Mononuclear cell (primary cell): ENCODE results near the gene IRAG1. TPM values are rescaled to one million over a fixed set of nuclear protein-coding genes. Genes with fewer than 3 reads are reported as not detected.

Experiments used
- H3K27me3 ChIP-seq: 2 replicates; pipeline ENCODE4 v1.6.0; 2011; ENCODE audit warnings: low read length, control low read depth; ENCODE audit not compliant: insufficient read depth
- H3K4me1 ChIP-seq: 2 replicates; pipeline ENCODE4 v1.5.1; 2011; ENCODE audit warnings: mild to moderate bottlenecking, low read length, control low read depth; ENCODE audit not compliant: insufficient read depth
- H3K4me3 ChIP-seq: 2 replicates; pipeline ENCODE4 v1.5.1; 2011; ENCODE audit warnings: mild to moderate bottlenecking, low read length, moderate library complexity
- H3K9me3 ChIP-seq: 2 replicates; pipeline ENCODE4 v1.5.1; 2011; ENCODE audit warnings: low read depth, mild to moderate bottlenecking, control low read depth, low read length
- total RNA-seq: library from RNA; depleted of rRNA; stranded (reverse); fragments of >200 nt; gene quantifications from one replicate; pipeline ENCODE4 v1.2.3, GENCODE V29; 2012

The IRAG1 gene
- total RNA-seq, 1 donor = 0.52 TPM

DNA sequence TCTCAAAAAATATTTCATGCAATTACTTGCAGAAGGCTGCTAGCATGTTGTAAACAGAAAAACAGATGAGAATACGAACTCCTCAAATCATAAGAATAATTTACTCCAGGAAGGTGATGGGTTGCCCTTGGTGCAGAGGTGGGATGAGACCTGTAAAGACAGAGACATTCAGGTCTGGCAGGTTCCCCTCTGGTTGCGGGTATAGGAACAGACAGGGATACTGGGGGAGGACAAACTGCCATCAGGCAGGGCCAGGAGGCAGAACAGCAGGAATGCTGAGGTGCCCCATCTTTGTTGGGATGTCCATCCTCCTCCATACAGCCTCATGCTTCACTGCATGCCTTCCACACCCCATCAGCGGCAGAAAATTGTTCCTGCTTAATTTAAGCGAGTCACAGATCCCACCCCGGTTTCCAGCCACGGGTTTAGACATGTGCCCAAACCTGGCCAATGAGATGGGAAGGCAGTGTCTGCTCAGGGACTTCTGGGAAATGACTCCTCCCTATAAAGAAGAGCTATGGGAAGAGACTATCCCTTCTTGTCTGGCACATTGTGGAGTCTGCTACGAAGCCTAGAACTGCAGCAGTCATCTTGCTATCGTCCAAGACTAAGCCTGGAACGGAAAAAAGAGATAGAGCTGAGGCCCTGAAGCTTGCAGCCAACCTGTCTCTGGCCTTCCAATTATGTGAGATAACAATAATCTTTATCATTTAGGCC is 23.1 kb upstream of the IRAG1 start:
- H3K9me3 ChIP-seq = no peaks in the 10 kb centered on the region
- no peak overlapping the region for H3K4me3 ChIP-seq
- H3K4me1 ChIP-seq = no peaks in the 10 kb centered on the region
- H3K27me3 ChIP-seq = peaks cover 5% of the 10 kb centered on the region

DNA sequence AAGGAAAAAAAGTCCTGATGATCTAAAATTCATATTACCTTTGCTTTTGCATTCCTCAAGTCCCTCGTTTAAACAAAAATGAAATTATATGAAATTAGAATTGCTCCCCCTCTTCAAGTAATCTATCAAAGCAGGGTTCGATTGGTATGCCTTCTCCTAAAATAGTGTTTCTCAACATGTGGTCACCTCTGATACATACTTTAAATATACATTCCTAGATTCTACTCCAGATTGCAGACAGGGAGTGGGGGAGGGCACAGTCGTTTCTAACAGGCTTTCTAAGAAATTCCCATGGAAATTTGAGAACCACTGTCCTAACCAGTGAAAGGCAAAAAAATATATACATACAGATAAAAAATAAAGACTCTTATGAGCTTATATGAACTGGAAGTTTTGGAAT is 22.6 kb upstream of the IRAG1 start:
- no peaks in the 10 kb centered on the region for H3K9me3 ChIP-seq
- peaks cover under 1% of the 10 kb centered on the region for H3K27me3 ChIP-seq
- no peaks in the 10 kb centered on the region for H3K4me1 ChIP-seq
- H3K4me3 ChIP-seq = no peak overlapping the region

DNA sequence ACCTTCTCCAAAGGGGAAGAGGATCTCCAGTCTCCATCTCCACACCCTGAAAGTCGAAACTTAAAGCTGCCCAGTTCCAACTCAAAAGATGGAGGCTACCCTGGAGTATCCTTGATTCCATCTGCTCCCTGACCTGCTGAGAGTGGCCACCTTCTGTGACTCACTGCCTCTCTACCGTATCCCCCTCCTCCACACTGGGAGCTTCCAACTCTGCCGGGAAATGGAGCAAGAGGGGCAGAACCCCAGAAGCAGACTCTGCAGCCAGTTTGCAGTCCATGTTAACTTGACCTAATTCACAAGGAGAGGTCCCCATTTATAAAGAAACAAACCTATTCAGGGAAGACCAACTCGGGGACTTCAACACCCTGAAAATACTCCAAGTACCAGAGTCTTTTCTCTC is 22.0 kb upstream of the IRAG1 start:
- Histone ChIP-seq H3K4me1 (no peaks in the 10 kb centered on the region), H3K27me3 (no peaks in the 10 kb centered on the region), H3K4me3 (no peak overlapping the region), H3K9me3 (no peaks in the 10 kb centered on the region)

DNA sequence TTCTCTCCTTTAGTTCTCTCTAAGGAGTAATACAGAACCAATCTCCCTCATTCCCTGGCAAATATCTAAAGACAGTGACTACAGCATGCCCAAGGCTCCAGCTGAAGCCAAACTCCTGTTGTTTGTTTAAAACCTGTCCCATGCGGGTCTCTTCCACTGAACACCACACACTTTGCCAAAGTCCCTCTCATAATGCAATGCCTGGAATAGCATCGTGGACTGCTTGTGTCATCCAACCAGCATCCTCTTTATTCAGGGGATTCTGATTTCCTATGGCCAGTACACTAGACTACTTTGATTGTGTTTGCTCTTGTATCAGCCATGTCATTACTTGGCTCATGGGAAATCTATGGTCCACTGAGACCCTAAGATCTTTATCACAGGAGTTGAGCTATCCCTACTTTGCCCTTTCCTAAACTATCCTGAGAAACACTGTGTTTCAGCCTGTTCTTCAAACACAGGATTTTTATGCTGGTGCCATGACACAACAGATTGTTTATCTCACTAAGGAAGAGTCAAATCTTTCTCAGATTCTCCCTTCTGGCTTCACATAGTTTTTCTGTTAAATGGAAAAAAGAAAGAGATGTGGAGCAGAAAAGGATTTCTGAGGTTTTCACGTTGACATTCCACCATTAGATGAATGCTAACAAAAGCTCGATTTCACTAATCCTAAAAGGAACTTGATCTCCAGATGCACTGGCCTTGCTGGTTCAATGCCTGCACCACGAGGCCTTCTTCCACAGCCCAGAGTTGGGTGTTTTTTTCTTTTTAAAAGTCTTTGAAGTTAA is 15.9 kb upstream of the IRAG1 start:
- no peaks in the 10 kb centered on the region for H3K9me3 ChIP-seq
- H3K4me3 ChIP-seq = no peak overlapping the region
- no peaks in the 10 kb centered on the region for H3K4me1 ChIP-seq
- no peaks in the 10 kb centered on the region for H3K27me3 ChIP-seq

DNA sequence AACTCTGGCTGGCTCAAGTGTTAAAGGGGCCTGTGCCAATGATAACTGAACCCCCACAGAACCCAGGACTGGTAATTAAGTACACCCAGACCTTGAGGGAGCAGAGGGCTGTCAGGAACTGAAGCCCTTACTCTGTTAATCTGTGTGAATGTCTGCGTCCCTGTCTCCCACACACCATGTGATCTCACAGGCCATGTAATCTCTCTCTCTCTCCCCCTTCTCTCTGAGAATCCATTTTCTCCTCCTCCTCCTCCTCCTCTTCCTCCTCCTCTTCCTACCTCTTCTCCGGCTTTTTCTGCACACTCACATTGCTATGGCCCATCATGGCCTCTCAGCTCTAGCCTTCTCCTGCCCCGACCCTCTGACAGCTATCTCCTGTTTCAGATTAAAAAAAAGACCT is 14.6 kb upstream of the IRAG1 start:
- Histone ChIP-seq H3K4me3 (no peak overlapping the region), H3K4me1 (no peaks in the 10 kb centered on the region), H3K27me3 (no peaks in the 10 kb centered on the region), H3K9me3 (no peaks in the 10 kb centered on the region)

DNA sequence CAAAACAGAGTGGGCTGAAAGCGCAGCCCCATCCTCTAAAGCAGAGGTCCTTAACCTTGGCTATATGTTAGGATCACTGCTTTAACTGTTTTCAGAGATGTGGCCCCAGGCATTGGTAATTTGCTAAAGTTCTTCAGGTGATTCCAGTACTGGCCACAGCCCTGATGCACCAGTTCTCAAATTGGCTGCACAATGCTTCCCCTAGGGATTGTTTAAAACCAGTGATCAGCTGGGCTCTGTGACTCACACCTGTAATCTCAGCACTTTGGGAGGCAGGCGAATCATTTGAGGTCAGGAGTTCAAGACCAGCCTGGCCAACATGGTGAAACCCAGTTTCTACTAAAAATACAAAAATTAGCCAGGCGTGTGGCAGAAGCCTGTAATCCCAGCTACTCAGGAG is 8.4 kb upstream of the IRAG1 start:
- Histone ChIP-seq H3K27me3 (no peaks in the 10 kb centered on the region), H3K9me3 (no peaks in the 10 kb centered on the region), H3K4me3 (no peak overlapping the region), H3K4me1 (no peaks in the 10 kb centered on the region)

DNA sequence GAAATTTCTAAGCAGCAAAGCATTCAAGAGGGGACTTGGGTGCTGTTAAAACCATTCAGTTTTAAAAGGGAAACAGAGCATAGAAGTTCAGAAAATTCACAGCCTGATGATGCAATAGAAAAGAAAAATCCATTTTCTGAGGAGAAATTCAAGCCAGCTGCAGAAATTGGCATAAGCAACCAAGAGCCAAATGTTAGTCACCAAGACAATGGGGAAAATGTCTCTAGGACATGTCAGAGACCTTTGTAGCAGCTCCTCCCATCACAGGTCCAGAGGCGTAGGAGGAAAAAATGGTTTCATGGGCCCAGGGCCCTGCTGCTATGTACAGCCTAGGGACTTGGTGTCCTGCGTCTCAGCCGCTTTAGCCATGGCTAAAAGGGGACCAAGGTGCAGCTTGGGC is 5.5 kb upstream of the IRAG1 start:
- Histone ChIP-seq H3K27me3 (no peaks in the 10 kb centered on the region), H3K4me3 (no peak overlapping the region)

DNA sequence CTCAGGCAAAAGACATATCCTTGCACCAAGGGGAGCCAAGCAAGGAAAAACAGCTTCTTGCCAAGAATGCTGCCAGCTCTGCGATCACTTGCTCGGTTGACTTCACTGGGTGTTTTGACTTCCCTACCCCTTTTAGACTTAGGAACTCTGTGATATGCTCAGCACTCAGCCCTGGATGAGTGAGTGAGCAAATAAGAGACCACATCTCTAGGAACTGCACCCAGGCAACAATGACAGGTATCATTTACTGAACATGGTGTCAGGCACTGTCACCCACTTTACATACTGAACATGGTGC is 3.7 kb upstream of the IRAG1 start:
- no peaks in the 10 kb centered on the region for H3K4me1 ChIP-seq
- no peak overlapping the region for H3K4me3 ChIP-seq
- no peaks in the 10 kb centered on the region for H3K9me3 ChIP-seq
- no peaks in the 10 kb centered on the region for H3K27me3 ChIP-seq

More for the DNA sequence above, 5.5 kb upstream of the IRAG1 start:
- Histone ChIP-seq H3K9me3 (no peaks in the 10 kb centered on the region), H3K4me1 (no peaks in the 10 kb centered on the region)

DNA sequence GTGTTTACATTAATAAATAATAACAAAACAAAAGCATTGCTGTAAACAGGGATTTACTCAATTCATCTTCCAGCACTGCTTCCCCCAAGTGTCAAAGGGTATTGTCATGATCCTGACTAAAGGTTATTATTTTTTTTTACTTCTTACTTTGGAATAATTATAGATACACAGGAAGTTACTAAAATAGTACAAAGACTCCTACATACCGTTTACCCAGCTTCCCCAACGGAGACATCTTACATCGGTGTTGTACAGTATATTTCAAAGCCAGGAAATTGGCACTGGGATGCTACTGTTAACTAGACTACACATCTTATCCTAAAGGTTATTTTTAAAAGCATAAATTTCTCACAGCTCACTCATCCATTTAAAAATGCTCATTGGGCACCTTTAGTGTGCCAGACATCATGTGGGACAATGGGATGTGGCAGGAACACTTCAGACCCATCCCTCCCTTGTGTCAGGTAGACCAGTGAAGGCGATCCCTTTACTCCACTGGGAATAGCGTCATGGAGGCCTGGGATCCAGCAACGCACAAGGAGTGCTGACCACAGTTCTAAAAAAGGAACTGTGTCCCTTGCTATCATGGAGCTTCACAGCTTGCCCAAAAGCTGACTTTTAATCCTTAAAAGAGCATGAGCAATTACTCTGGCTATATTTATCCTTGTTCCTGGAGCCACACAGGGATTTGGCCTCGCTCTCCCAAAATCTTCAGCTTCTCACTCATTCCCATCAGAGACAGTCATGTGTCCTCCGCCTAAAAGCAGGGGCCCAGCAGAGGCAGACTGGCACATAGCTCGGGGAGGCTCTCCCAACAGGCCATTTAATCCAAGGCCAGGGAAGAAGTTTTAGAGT is 3.1 kb upstream of the IRAG1 start:
- Histone ChIP-seq H3K27me3 (no peaks in the 10 kb centered on the region), H3K4me3 (no peak overlapping the region), H3K4me1 (no peaks in the 10 kb centered on the region), H3K9me3 (no peaks in the 10 kb centered on the region)

DNA sequence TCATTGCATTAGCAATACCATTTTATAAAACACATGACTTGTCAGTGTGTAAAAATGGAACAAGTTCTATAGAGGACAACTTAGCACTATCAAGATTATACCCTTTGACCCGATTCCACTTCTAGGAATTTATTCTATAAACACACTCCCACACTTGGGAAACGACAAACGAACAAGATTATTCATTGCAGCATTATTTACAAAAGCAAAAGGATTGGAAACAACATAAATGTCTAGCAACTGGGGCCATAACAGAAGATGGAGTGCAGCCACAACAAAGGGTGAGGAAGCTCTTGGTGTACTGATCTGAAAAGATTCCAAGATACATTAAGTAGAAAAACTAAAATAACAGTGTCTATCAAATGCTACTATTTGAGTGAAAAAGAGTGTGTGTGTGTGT is 2.3 kb upstream of the IRAG1 start:
- Histone ChIP-seq H3K9me3 (no peaks in the 10 kb centered on the region), H3K27me3 (no peaks in the 10 kb centered on the region), H3K4me1 (no peaks in the 10 kb centered on the region), H3K4me3 (no peak overlapping the region)

DNA sequence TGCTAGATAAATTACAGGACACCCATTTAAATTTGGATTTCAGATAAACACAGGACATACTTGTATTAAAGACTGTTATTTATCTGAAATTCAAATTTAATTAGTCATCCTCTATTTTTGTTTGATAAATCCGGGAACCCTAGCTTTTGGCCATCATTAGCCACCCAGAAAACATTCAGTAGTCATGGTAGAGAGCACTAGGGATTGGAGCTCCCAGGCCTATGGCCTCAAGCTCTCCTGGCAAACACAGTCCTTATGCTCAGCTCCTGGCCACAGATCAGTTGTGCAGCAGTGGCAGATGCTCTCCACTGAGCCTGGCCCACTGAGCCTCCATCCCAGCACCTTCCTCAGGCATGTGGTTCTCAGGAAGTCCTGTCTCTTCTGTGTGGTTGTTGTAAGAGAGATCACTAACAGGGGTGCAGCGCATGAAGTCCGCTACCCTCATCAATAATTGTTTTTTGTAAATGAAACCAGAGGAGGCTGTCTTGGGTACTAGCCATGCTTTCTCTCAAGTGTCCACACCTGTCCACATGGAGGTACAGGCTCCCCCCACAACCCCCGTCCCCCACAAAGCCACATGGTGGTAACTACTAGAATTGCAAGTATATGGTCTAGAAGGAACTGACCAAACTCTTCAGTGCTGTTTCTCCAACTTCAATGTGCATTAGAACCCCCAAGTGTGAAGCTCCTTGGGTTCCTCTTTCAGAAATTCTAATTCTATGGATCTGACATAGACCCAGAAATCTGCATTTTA is 1.1 kb upstream of the IRAG1 start:
- H3K4me3 ChIP-seq = no peak overlapping the region
- no peaks in the 10 kb centered on the region for H3K4me1 ChIP-seq
- no peaks in the 10 kb centered on the region for H3K27me3 ChIP-seq
- H3K9me3 ChIP-seq = no peaks in the 10 kb centered on the region

DNA sequence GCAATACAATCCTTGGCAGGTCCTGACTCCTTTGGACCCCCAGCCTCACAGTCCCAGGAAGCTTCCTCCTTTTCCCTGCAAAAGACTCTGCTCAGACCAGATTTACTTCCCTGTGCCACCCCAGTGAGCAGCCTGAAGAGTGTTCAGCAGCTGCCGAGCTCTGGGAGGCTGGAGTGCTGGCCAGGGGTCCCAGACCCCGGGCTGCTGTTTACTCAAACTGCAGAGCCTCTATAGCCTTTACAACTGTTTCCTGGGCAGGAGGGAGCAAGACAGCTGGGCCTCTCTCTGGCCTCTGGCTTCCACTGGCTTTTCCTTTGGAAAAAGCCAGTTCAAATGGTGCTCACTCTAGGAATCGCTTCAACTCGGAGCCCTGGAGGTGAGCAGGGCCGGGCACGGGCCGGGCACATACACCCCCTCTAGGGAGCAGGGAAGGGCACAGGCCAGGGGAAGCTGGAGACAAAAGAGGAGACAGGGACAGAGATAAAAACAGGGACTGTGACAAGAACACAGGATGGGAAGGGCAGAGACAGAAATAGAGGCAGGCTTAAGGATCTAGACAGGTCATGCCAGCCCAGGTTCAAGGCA is 932 bp downstream of the IRAG1 start:
- no peak overlapping the region for H3K4me3 ChIP-seq
- H3K9me3 ChIP-seq = no peaks in the 10 kb centered on the region

DNA sequence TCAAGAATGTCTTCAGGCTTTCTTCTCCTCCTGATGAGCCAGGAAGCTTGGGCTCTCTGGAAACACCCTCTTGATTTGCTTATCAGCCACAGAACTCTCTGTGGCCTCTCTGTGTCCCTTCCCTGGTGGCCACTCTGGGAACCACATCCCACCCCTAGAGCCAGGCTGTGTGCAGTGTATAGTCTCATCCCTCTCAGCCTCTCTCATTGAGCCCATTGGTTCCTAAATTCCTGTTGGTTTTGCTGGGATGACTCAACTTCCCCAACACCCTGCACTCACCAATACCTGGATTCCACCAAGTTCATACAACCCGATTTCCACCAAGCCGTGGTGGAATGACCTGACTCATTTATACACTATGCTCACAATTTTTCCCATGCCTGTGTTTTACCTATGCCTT is 5.2 kb downstream of the IRAG1 start:
- Histone ChIP-seq H3K27me3 (no peaks in the 10 kb centered on the region), H3K4me3 (no peak overlapping the region)

More for the DNA sequence above, 932 bp downstream of the IRAG1 start:
- no peaks in the 10 kb centered on the region for H3K27me3 ChIP-seq
- no peaks in the 10 kb centered on the region for H3K4me1 ChIP-seq

DNA sequence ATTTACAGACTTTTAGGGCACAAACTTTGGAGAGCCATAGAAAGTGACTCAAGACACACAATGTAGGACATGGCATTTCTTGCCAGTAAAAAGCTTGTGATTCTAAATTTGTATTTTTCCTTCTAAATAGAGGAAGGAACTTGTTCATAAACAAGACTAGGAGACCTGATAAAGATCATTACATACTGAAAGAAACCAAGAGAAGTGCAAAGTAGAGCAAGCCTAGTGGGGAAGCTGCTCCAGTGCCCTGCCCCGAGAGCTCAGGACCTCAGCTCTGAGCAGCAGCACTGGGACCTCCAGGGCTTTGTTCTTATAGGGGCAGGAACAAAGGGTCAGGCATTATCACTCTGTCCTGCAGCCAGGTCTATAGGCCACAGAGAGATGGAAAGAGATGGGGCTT is 7.2 kb downstream of the IRAG1 start:
- Histone ChIP-seq H3K9me3 (no peaks in the 10 kb centered on the region), H3K27me3 (no peaks in the 10 kb centered on the region), H3K4me3 (no peak overlapping the region), H3K4me1 (no peaks in the 10 kb centered on the region)

More for the DNA sequence above, 5.2 kb downstream of the IRAG1 start:
- Histone ChIP-seq H3K9me3 (no peaks in the 10 kb centered on the region), H3K4me1 (no peaks in the 10 kb centered on the region)
